DMS53 (cell line): ENCODE results near the gene SPEN.
"Not testable (repeated sequence)": the region's sequence is repeated elsewhere in the genome, so short reads cannot be mapped to it uniquely, and the experiment has no call there.

Experiments
- DNase-seq: peaks from one replicate; lab custom pipeline; 2025; lab: John Stamatoyannopoulos, UW

The SPEN gene

GRCh38 chr1:15896841-15897610, 49.5 kb downstream of the SPEN start:
- not testable (repeated sequence) for DNase-seq

- no peak for DNase-seq
These were observed 51.8 kb downstream of the SPEN start for GRCh38 chr1:15899266-15899665.

- no peak for DNase-seq
These were observed 53.3 kb downstream of the SPEN start for GRCh38 chr1:15900662-15901279.

- DNase-seq = no peak
These were observed 55.4 kb downstream of the SPEN start for GRCh38 chr1:15902882-15903281.

GRCh38 chr1:15908597-15908996, 61.1 kb downstream of the SPEN start:
- DNase-seq = no peak

- no peak for DNase-seq
These were observed 63.6 kb downstream of the SPEN start for GRCh38 chr1:15911141-15911540.

GRCh38 chr1:15911927-15912326, 64.4 kb downstream of the SPEN start:
- DNase-seq = no peak

GRCh38 chr1:15913607-15914006, 66.1 kb downstream of the SPEN start:
- DNase-seq = not testable (repeated sequence)

GRCh38 chr1:15915991-15916390, 68.5 kb downstream of the SPEN start:
- DNase-seq = no peak

GRCh38 chr1:15916417-15916816, 68.9 kb downstream of the SPEN start:
- DNase-seq = no peak

- DNase-seq = no peak
These were observed 69.4 kb downstream of the SPEN start for GRCh38 chr1:15916916-15917315.

GRCh38 chr1:15918962-15919715, 71.6 kb downstream of the SPEN start:
- no peak for DNase-seq

GRCh38 chr1:15923241-15923640, 75.7 kb downstream of the SPEN start:
- no peak for DNase-seq

GRCh38 chr1:15926448-15926847, 78.9 kb downstream of the SPEN start:
- DNase-seq = not testable (repeated sequence)

- DNase-seq = no peak
These were observed 81.8 kb downstream of the SPEN start for GRCh38 chr1:15928971-15929965.

GRCh38 chr1:15931401-15931800, 83.9 kb downstream of the SPEN start:
- DNase-seq = no peak

- no peak for DNase-seq
These were observed 84.4 kb downstream of the SPEN start for GRCh38 chr1:15931884-15932283.

- no peak for DNase-seq
These were observed 85.1 kb downstream of the SPEN start for GRCh38 chr1:15932612-15933011.

- DNase-seq = no peak
These were observed 86.2 kb downstream of the SPEN start for GRCh38 chr1:15933684-15934083.

GRCh38 chr1:15934211-15935055, 86.9 kb downstream of the SPEN start:
- no peak for DNase-seq
